ENCODE data around the gene TSPAN4.

Gene TSPAN4

GRCh38 chr11:853682-854448 lies 11.2 kb downstream of the TSPAN4 start:
- no peak for DNase-seq

GRCh38 chr11:854601-855329 lies 12.1 kb downstream of the TSPAN4 start:
- no peak for DNase-seq

- no peak for DNase-seq
These were observed 12.7 kb downstream of the TSPAN4 start for GRCh38 chr11:855330-855674.

GRCh38 chr11:855796-856195 lies 13.1 kb downstream of the TSPAN4 start:
- no peak for DNase-seq

- DNase-seq, result no peak
These were observed 13.7 kb downstream of the TSPAN4 start for GRCh38 chr11:856397-856796.

- DNase-seq, result no peak
These were observed 15.6 kb downstream of the TSPAN4 start for GRCh38 chr11:858053-858761.

- DNase-seq, result no peak
These were observed 16.2 kb downstream of the TSPAN4 start for GRCh38 chr11:858762-859339.

- DNase-seq, result no peak
These were observed 16.9 kb downstream of the TSPAN4 start for GRCh38 chr11:859394-860131.

- no peak for DNase-seq
These were observed 17.8 kb downstream of the TSPAN4 start for GRCh38 chr11:860234-861104.

GRCh38 chr11:861105-861479 lies 18.4 kb downstream of the TSPAN4 start:
- DNase-seq, result no peak

GRCh38 chr11:862081-862661 lies 19.5 kb downstream of the TSPAN4 start:
- DNase-seq, result no peak

- DNase-seq, result no peak
These were observed 20.0 kb downstream of the TSPAN4 start for GRCh38 chr11:862696-863022.

GRCh38 chr11:863023-863909 lies 20.6 kb downstream of the TSPAN4 start:
- no peak for DNase-seq

- DNase-seq, result no peak
These were observed 21.5 kb downstream of the TSPAN4 start for GRCh38 chr11:863910-864827.

GRCh38 chr11:864898-865297 lies 22.2 kb downstream of the TSPAN4 start:
- DNase-seq, result no peak

- DNase-seq, result no peak
These were observed 23.1 kb downstream of the TSPAN4 start for GRCh38 chr11:865462-866430.

GRCh38 chr11:866481-866880 lies 23.8 kb downstream of the TSPAN4 start:
- DNase-seq, result no peak

GRCh38 chr11:867856-868358 lies 25.3 kb downstream of the TSPAN4 start:
- no peak for DNase-seq

All from activated naive CD4-positive, alpha-beta T cell treated with anti-CD3 and anti-CD28 coated beads, Interleukin-2, amount 50 U/mL, for 16 hours (primary cell).